ENCODE data around the gene DLGAP5.

The DLGAP5 gene

DNA sequence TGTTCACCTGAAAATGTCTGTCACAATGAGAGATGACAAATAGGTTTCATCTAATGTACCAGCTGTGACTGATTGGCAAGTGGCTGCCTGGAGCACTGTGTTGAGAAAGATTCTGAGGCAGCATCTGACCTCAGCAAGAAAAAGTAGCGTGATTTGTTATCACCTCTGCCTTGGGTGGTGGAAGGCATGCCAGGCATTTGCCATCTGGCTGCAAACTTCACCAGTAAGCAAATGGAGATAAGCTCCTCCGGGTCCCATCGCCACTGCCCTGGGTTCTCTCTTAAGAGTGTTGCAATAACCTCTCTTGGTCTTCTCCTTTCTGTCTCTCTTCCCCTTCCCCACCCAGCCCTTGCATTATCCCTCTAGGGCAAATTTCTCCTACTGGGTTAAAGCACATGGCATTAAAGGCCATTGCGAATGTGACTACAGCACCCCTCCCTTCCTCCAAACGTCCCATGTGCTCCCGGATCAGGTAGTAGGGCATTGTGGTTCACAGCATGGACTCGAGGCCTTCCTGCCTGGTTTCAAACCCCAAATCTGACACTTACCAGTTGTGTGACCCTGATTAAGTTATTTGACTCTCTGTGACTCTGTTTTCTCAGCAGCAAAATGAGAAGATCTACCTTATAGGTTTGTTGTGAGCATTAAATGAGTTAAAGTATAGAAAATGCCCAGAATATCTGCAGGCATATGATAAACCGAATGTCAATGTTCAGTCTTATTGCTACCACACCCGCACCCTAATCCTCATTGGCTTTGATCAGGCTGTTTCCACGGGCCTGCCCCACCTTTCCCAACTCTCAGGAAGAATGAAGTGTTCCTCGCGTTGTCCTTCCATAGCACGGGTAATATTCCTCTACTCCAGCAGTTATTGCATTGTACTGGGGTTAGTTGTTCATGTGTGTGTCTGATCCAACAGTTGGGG, 70.6 kb downstream of the DLGAP5 start:
- in situ Hi-C loops (cut with HindIII; ENCODE audit: low pct_ligation_motif_present, low pct_unique_long_range_greater_than_20kb, low sequenced_read_pairs): no loop called here
- DNase-seq: no peak

DNA sequence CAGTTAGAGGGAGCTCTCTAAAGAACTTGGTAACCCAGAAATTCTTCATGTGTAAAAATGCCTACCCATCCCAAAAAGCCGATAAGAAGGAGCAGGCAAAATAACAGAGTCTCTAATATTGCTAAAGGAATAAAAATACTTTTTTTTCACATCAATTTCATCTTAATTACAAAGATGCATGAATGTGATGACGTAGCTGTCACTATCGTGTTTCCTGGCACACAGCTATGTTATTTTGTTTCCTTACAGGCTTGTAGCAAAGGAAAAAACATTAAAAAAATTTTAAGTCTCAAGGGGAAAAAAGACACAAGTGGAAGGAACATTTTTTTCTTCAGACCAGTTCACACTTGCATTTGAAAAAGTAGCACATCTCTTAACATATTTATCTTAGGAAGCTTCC, 72.6 kb downstream of the DLGAP5 start:
- in situ Hi-C loops (cut with HindIII; ENCODE audit: low pct_ligation_motif_present, low pct_unique_long_range_greater_than_20kb, low sequenced_read_pairs): no loop called here

DNA sequence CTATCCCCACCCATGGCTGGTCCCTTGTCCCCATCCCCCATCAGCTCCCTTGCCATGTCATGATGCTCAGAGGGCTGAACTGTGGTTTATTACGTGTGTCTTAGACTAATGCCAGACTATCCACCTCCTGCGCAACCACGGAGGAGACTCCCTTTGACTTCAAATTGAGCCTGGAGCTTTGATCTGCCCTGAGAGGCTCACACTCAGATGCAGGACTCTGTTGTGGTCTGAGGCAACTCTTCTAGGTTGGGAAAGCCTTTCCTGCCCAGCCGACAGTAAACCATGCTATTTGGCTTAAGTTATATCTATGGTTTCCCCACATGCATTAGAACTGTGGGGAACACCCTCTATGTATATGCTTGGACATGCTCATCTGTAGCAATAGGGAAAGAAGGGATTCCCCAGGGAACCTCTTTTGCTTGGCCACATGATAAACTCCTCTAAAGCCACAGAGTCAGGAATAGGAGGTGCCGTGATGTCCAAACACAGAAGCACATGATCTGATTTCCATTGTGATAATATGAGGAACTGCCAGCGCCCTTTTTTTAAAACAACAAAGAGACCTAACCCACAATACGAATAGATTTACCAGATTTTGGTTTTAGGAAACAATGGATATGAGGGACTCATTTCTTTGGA, 73.5 kb downstream of the DLGAP5 start:
- no peak for DNase-seq

More for the DNA sequence above, 72.6 kb downstream of the DLGAP5 start:
- no peak for DNase-seq

DNA sequence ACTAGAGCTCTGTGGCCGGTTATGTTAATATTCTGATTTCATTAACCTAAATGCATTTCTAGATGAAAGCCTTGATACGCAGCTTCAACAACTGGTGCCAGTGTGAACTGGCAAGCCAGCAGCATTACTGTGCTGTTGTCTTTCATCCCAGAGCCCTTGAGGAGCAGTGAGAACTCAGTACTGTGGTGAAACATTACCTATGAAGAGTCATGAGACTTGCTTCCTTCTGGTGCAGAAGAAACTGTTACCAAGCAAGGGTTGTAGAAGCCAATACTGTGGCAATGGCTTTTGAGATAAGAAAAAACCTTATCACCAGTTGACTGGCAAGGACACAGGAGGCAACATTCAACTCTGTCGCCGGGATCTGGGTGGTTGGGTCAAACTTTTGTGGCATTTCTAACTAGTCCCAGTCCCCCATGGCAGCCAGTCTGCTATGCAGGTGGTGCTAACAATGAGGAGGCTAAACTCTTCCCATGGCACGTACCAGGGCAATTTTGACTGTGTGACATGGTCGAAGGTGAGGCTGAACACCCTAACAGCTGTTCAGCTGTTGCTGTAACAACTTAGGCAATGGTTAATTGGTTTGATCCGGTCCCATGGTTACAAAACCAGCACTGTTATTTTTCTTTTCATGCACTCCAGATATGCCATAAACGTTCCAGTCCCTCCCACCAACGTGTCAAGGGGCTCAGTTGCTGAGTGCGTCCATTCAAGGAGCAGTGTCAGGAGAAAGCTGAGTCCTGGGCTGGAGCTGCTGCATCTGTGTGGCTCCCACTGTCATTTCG, 74.9 kb downstream of the DLGAP5 start:
- in situ Hi-C loops (cut with HindIII; ENCODE audit: low pct_ligation_motif_present, low pct_unique_long_range_greater_than_20kb, low sequenced_read_pairs): no loop called here
- no peak for DNase-seq

More for the DNA sequence above, 73.5 kb downstream of the DLGAP5 start:
- in situ Hi-C loops (cut with HindIII; ENCODE audit: low pct_ligation_motif_present, low pct_unique_long_range_greater_than_20kb, low sequenced_read_pairs): no loop called here

GRCh38 chr14:55115861-55116245, 75.5 kb downstream of the DLGAP5 start:
- DNase-seq: no peak
- in situ Hi-C loops (cut with HindIII; ENCODE audit: low pct_ligation_motif_present, low pct_unique_long_range_greater_than_20kb, low sequenced_read_pairs): no loop called here

DNA sequence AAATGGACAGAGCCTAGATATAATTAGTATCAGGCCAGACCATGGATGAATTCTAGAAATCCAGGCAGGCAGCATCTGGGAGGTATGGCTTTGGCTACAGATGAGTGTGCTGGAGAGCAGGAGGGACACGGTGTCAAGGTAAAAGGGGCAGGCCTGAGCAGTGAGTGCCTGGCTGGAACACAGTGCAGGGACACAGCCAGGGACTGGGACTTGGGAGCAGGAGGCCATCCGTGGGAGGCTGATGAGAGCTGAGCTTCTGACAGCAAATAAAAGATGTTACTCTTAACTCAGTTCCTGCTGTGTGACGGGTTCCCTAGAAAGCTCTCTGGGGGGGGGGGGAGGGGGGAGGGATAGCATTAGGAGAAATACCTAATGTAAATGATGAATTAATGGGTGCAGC, 75.9 kb downstream of the DLGAP5 start:
- in situ Hi-C loops (cut with HindIII; ENCODE audit: low pct_ligation_motif_present, low pct_unique_long_range_greater_than_20kb, low sequenced_read_pairs): no loop called here
- DNase-seq: no peak

- in situ Hi-C loops (cut with HindIII; ENCODE audit: low pct_ligation_motif_present, low pct_unique_long_range_greater_than_20kb, low sequenced_read_pairs): no loop called here
- DNase-seq: no peak
These were observed 76.7 kb downstream of the DLGAP5 start for GRCh38 chr14:55114720-55115119.

- in situ Hi-C loops (cut with HindIII; ENCODE audit: low pct_ligation_motif_present, low pct_unique_long_range_greater_than_20kb, low sequenced_read_pairs): no loop called here
- no peak for DNase-seq
These were observed 80.2 kb downstream of the DLGAP5 start for GRCh38 chr14:55111122-55111708.

- no peak for DNase-seq
- in situ Hi-C loops (cut with HindIII; ENCODE audit: low pct_ligation_motif_present, low pct_unique_long_range_greater_than_20kb, low sequenced_read_pairs): no loop called here
These were observed 81.5 kb downstream of the DLGAP5 start for GRCh38 chr14:55109836-55110235.

- DNase-seq: peak; percentile 22
These were observed 83.4 kb downstream of the DLGAP5 start for GRCh38 chr14:55107766-55108554.

GRCh38 chr14:55105991-55106390, 85.4 kb downstream of the DLGAP5 start:
- no peak for DNase-seq
- in situ Hi-C loops (cut with HindIII; ENCODE audit: low pct_ligation_motif_present, low pct_unique_long_range_greater_than_20kb, low sequenced_read_pairs): no loop called here

More at GRCh38 chr14:55107766-55108554, 83.4 kb downstream of the DLGAP5 start:
- in situ Hi-C loops (cut with HindIII; ENCODE audit: low pct_ligation_motif_present, low pct_unique_long_range_greater_than_20kb, low sequenced_read_pairs): no loop called here

- no peak for DNase-seq
- in situ Hi-C loops (cut with HindIII; ENCODE audit: low pct_ligation_motif_present, low pct_unique_long_range_greater_than_20kb, low sequenced_read_pairs): no loop called here
These were observed 87.1 kb downstream of the DLGAP5 start for GRCh38 chr14:55103971-55104954.

GRCh38 chr14:55103005-55103640, 88.3 kb downstream of the DLGAP5 start:
- DNase-seq: peak; percentile 89
- in situ Hi-C loops (cut with HindIII; ENCODE audit: low pct_ligation_motif_present, low pct_unique_long_range_greater_than_20kb, low sequenced_read_pairs): no loop called here

- in situ Hi-C loops (cut with HindIII; ENCODE audit: low pct_ligation_motif_present, low pct_unique_long_range_greater_than_20kb, low sequenced_read_pairs): no loop called here
- peak; percentile 58 for DNase-seq
These were observed 89.2 kb downstream of the DLGAP5 start for GRCh38 chr14:55102141-55102621.

GRCh38 chr14:55101698-55102097, 89.7 kb downstream of the DLGAP5 start:
- DNase-seq: no peak
- in situ Hi-C loops (cut with HindIII; ENCODE audit: low pct_ligation_motif_present, low pct_unique_long_range_greater_than_20kb, low sequenced_read_pairs): no loop called here

DNA sequence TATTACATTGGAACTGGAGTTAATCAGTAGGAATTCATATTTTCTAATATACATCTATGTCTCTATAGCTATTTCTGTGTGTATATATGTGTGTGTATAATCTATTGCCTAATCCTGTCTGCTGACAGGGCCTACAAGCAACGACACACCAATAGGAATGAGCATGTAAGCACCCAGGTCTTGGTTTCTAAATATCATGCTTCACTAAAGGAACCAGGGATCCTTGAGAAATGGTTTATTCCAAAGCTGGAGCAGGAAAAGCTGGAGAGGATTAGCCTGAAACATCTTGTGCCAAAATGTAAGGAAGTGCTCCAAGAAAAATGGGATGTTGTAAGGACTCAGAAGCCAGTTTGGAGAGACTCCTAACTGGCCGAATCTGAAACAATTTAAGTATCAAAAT, 91.6 kb downstream of the DLGAP5 start:
- in situ Hi-C loops (cut with HindIII; ENCODE audit: low pct_ligation_motif_present, low pct_unique_long_range_greater_than_20kb, low sequenced_read_pairs): no loop called here
- no peak for DNase-seq

DNA sequence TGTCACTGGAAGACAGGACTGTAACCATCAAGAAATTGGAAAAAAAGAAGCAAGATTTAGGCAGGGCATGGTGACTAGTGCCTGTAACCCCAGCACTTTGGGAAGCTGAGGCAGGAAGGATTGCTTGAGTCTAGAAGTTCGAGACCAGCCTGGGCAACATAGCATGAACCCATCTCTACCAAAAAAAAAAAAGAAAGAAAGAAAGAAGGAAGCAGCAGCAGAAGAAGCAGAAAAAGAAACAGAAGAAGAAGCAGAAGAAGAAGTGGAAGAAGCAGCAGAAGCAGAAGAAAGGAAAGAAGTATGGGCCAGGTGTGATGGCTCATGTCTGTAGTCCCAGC, 92.9 kb downstream of the DLGAP5 start:
- in situ Hi-C loops (cut with HindIII; ENCODE audit: low pct_ligation_motif_present, low pct_unique_long_range_greater_than_20kb, low sequenced_read_pairs): no loop called here
- DNase-seq: no peak
